HepG2 (cell line): ENCODE measurements around the gene PHOSPHO2. TPM values are rescaled to one million over a fixed set of nuclear protein-coding genes. Genes with fewer than 3 reads are reported as not detected.

Experiments
- ARID4A ChIP-seq: sonication (generic); formaldehyde crosslinking; IDR thresholded peaks from 2 replicates; pipeline ENCODE4 v1.5.0; 2020; ENCODE audit warnings: mild to moderate bottlenecking, missing genetic modification reagents, borderline replicate concordance
- ARNT ChIP-seq: fragments of 450-650 bp; IDR thresholded peaks from 2 replicates; pipeline ENCODE4 v1.6.1; 2017
- CREB1 ChIP-seq, 2 experiments: fragments of 450-650 bp in 1 of 2; IDR thresholded peaks; 2 replicates each; pipeline ENCODE4 v1.6.1; 2016 to 2017; ENCODE audit warnings: control low read depth in 1 of 2, mild to moderate bottlenecking in 1 of 2, missing compliant biosample characterization in 1 of 2, missing genetic modification characterization in 1 of 2
- MEIS2 ChIP-seq: sonication (generic); formaldehyde crosslinking; IDR thresholded peaks from 2 replicates; pipeline ENCODE4 v1.9.0; 2021; ENCODE audit warnings: mild to moderate bottlenecking, missing genetic modification reagents
- MLX ChIP-seq: IDR thresholded peaks from 2 replicates; pipeline ENCODE4 v1.6.1; 2016
- MXD4 ChIP-seq: IDR thresholded peaks from 2 replicates; pipeline ENCODE4 v1.6.1; 2016; ENCODE audit warnings: mild to moderate bottlenecking, missing biosample characterization, missing genetic modification reagents
- MYC ChIP-seq: sonication (generic); formaldehyde crosslinking; IDR thresholded peaks from 2 replicates; pipeline ENCODE4 v1.9.0; 2021; ENCODE audit warnings: missing genetic modification reagents, borderline replicate concordance
- NR3C1 ChIP-seq: sonication (generic); formaldehyde crosslinking; IDR thresholded peaks from 2 replicates; pipeline ENCODE4 v1.4.0; 2020; ENCODE audit warnings: missing genetic modification reagents
- TCF12 ChIP-seq, 2 experiments: fragments of 450-650 bp in 1 of 2; sonication (generic) in 1 of 2; formaldehyde crosslinking in 1 of 2; IDR thresholded peaks; 2 replicates each; pipeline versions ENCODE4 v1.6.1 to v1.8.0; 2017 to 2022; ENCODE audit warnings: antibody characterized with exemption in 1 of 2, mild to moderate bottlenecking in 1 of 2, missing genetic modification reagents in 1 of 2, moderate library complexity in 1 of 2
- ZBTB43 ChIP-seq: sonication (generic); formaldehyde crosslinking; conservative IDR thresholded peaks from 2 replicates; pipeline ENCODE4 v1.4.0; 2020; ENCODE audit warnings: missing genetic modification reagents
- ZFP62 ChIP-seq: sonication (generic); formaldehyde crosslinking; IDR thresholded peaks from 2 replicates; pipeline ENCODE4 v1.4.0; 2020; ENCODE audit warnings: missing genetic modification reagents
- ZNF17 ChIP-seq: sonication (generic); formaldehyde crosslinking; IDR thresholded peaks from 2 replicates; pipeline ENCODE4 v1.5.0; 2020; ENCODE audit warnings: mild to moderate bottlenecking, missing genetic modification reagents
- ZNF264 ChIP-seq: sonication (generic); formaldehyde crosslinking; IDR thresholded peaks from 2 replicates; pipeline ENCODE4 v1.4.0; 2020; ENCODE audit warnings: missing genetic modification reagents
- ZNF280B ChIP-seq: sonication (generic); formaldehyde crosslinking; IDR thresholded peaks from 2 replicates; pipeline ENCODE4 v1.5.0; 2020; ENCODE audit warnings: missing genetic modification reagents, mild to moderate bottlenecking, borderline replicate concordance
- ZNF484 ChIP-seq: sonication (generic); formaldehyde crosslinking; IDR thresholded peaks from 2 replicates; pipeline ENCODE4 v1.5.1; 2020; ENCODE audit warnings: mild to moderate bottlenecking, low read depth, missing genetic modification reagents, borderline replicate concordance
- ZNF512 ChIP-seq: sonication (generic); formaldehyde crosslinking; IDR thresholded peaks from 2 replicates; pipeline ENCODE4 v1.4.0; 2020; ENCODE audit warnings: mild to moderate bottlenecking, missing genetic modification reagents
- ZNF615 ChIP-seq: sonication (generic); formaldehyde crosslinking; IDR thresholded peaks from 2 replicates; pipeline ENCODE4 v1.5.0; 2020; ENCODE audit warnings: mild to moderate bottlenecking, missing genetic modification reagents, borderline replicate concordance
- ZNF713 ChIP-seq: sonication (generic); formaldehyde crosslinking; IDR thresholded peaks from 2 replicates; pipeline ENCODE4 v1.4.0; 2020; ENCODE audit warnings: mild to moderate bottlenecking, missing genetic modification reagents
- ZNF772 ChIP-seq: sonication (generic); formaldehyde crosslinking; IDR thresholded peaks from 2 replicates; pipeline ENCODE4 v1.5.0; 2020; ENCODE audit warnings: mild to moderate bottlenecking, missing genetic modification reagents
- polyA plus RNA-seq, 8 experiments: library from polyadenylated mRNA; depleted of rRNA in 3 of 8; stranded (reverse) in 7 of 8; unstranded in 1 of 8; fragments of >200 nt; fragmentation: Illumina TruSeq in 4 of 8; extraction: Trizol in 4 of 8; gene quantifications; 2 replicates each; pipeline versions ENCODE4 v1.2.1 to v1.2.3, GENCODE V29; 2011 to 2016; ENCODE audit warnings: low read depth in 4 of 8, missing spikeins in 1 of 8, mixed read lengths in 1 of 8; ENCODE audit not compliant: insufficient read depth in 1 of 8
- total RNA-seq, 5 experiments: library from RNA; depleted of rRNA; stranded (reverse); fragments of >200 nt; fragmentation: Illumina TruSeq; extraction: Trizol; gene quantifications; 2 replicates each; pipeline ENCODE4 v1.2.3, GENCODE V29; 2016; ENCODE audit warnings: low read depth in 1 of 5

Gene PHOSPHO2
- total and polyA plus RNA-seq, 2 of the 13 experiments (the other 11 are each of a cell fraction or from before 2014, with no cell fraction given) = 6.1 to 11.4 TPM

GRCh38 chr2:169694113-169694893 is at the start of gene PHOSPHO2, which contains the start of gene CFAP210 (continued):
- TF ChIP-seq MYC = peak; percentile 89
- no peak; the same call in 1 of the 2 replicates for TF ChIP-seq MLX (CRISPR knock-in tag)
- no peak for TF ChIP-seq ZNF615 (CRISPR knock-in tag)
- TF ChIP-seq MEIS2 (CRISPR knock-in tag) = peak; percentile 91
- TF ChIP-seq ZNF512 (CRISPR knock-in tag) = peak; percentile 21; the same call in 1 of the 2 replicates
- no peak for TF ChIP-seq ZNF484
- no peak for TF ChIP-seq ARNT
- TF ChIP-seq ARID4A (CRISPR knock-in tag) = peak; percentile 99
- peak; percentile 78 for TF ChIP-seq MXD4 (CRISPR knock-in tag)
- peak; percentile 60; the same call in 1 of the 2 replicates for TF ChIP-seq ZNF772 (CRISPR knock-in tag)
- 0 out of 2 replicates have a peak, but pooled peaks have one; percentile 36 for TF ChIP-seq NR3C1 (CRISPR knock-in tag)
- no peak for TF ChIP-seq ZFP62 (CRISPR knock-in tag)
- peak; percentile 77 for TF ChIP-seq ZNF264 (CRISPR knock-in tag)
- peak; percentile 97 for TF ChIP-seq ZNF280B
- no peak for TF ChIP-seq TCF12 (IDR thresholded peaks at IDR 0.05)
- peak; percentile 64; the same call in 1 of the 2 replicates for TF ChIP-seq TCF12 (CRISPR knock-in tag; IDR thresholded peaks at IDR 0.05)
- TF ChIP-seq CREB1 (IDR thresholded peaks at IDR 0.05) = peak; percentile 94
- peak; percentile 97 for TF ChIP-seq CREB1 (CRISPR knock-in tag; IDR thresholded peaks at IDR 0.05)
- peak; percentile 83; the same call in 1 of the 2 replicates for TF ChIP-seq ZBTB43 (CRISPR knock-in tag)
- TF ChIP-seq ZNF713 = no peak
- no peak for TF ChIP-seq ZNF17 (CRISPR knock-in tag)
